GM04504 (cell line): ENCODE measurements around the gene NUPR2.
"Not testable (repeated sequence)": the region's sequence is repeated elsewhere in the genome, so short reads cannot be mapped to it uniquely, and the experiment has no call there.

Source experiments
- DNase-seq: peaks from one replicate; pipeline ENCODE4 v3.0.0-alpha.2; 2012; ENCODE audit warnings: low read depth

Gene NUPR2, protein sequence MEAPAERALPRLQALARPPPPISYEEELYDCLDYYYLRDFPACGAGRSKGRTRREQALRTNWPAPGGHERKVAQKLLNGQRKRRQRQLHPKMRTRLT

DNA sequence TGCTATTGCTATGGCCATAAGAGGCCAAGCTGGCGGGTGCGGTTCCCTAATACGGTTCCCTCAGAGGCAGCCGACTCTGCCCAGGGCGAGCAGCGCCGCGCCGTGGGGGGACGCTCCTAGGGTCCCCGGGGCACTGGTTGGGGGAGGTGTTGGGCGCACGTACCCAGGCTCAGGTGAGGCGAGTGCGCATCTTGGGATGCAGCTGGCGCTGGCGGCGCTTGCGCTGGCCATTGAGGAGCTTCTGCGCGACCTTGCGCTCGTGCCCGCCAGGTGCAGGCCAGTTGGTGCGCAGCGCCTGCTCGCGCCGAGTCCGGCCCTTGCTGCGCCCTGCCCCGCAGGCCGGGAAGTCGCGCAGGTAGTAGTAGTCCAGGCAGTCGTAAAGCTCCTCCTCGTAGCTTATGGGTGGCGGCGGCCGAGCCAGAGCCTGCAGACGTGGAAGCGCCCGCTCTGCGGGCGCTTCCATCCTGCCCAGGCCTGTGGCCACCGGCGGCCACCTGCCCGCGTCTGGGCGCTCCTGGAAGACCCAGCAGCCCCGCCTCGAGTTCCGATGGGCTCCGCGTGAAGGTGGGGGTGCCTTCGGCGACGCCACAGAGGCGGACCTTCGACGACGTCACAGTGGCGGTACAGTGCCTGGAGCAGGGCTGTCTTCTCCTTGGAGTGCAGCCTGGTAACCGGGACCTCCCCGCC lies at the start of gene NUPR2:
Gene NUPR2 (minus strand): TSS at position 566 of the 687 bp plus-strand sequence. CDS start 103 bp downstream, at position 463.
- no peak for DNase-seq

DNA sequence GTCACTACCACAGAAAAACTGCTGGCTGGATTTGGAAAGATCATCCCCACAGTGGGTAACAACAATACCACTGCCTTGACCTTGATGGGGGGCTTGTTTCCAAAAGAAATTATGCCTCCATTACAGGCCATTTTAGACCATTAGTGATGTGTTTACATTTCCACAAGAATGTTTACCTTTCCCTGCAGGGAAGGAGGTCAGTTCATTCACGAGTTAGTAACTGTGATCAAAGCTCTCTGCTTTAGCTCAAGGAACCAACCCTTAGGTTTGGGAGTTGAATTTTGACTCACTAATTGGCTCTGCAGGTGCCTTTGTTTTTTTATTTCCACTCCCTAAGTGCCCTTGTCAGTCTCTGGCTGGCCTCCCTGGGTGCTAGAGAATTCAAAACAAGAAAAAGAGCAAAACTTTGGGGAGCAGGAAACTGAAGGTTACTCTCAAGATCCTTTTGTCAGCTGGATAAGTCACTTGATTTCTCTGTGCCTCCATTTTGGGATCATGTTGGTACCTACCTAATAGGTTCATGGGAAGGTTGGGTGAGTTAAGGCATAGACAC lies 41.1 kb upstream of the NUPR2 start:
- no peak for DNase-seq

DNA sequence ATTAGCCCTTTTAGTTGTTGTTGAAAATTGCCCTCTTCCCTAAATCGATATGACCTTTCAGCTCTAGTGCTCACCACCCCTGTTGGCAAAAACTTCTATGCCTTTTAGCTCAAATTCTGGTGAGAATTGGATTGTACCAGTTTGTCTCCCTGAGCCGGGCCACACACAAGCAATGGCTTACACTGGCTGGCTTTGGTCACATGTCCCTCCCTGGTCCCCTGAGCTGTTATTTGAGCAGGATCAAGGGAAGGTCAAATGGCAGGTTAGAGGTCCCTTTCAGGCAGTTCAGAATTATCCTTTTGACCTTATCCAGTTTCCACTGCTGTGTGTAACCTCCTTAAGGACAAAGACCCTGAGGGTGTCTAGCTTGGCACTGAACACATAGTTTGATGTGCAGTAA lies 14.8 kb upstream of the NUPR2 start:
- DNase-seq = not testable (repeated sequence)

DNA sequence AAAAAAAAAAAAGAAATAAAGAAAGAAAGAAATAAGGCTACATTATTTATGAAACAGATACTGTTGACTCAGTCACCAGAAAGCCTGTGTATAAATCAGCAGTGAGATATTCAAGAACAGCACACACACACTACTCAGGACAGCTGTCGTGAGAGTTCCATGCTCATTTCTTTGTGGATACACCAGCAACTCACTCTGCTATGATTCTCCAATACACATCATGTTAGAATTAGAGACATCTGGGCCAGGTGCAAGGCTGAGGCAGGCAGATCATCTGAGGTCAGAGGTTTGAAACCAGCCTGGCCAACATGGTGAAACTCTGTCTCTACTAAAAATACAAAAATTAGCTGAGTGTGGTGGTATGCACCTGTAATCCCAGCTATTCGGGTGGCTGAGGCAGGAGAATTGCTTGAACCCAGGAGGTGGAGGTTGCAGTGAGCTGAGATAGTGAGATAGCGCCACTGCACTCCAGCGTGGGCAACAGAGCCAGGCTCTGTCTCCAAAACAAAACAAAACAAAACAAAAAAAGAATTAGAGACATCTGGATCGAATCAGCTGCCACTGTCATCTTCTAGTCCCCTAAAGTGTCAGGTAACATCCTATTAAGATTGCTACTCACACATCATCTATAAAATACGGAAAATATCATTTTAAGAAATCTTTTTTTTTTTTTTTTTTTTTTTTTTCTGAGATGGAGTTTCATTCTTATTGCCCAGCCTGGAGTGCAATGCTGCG lies 11.2 kb upstream of the NUPR2 start:
- DNase-seq = no peak

DNA sequence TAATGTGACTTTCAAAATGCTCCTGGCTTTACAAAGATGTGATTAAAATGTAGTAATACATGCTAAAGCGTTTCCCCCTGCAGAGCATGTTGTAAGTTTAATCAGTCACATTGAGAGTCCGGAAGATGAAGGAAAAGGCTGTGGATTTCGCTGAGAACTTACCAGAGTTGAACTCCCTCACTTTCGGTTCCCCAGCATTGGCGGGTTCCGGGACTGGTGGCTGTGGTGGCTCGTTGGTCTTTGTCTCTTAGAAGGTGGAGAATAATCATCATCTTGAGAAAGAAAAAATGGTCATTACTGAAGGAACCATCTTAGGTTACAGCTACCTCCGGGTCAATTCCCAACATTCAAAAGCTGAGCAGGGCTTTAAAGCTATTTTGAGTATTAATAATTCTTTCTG lies 9.6 kb upstream of the NUPR2 start:
- DNase-seq = no peak

DNA sequence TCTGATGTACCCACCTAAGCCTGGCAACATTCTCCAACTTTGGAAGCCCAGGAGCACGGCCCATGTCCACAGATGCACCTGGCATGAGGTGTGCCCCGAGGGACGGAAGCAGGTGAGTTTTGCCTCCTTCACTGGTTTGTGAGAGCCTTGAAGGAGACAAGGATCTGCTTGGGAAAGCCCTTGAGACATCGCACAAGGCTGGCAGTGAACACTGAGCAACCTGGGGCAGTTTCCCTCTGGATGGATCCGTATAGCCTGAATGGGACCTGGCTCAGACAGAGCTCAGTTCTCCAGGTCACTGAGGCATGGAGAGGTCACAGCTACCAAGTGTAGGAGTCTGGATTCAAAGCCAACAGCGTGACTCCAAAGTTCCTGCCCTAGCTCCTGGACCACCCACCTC lies 8.8 kb upstream of the NUPR2 start:
- no peak for DNase-seq

DNA sequence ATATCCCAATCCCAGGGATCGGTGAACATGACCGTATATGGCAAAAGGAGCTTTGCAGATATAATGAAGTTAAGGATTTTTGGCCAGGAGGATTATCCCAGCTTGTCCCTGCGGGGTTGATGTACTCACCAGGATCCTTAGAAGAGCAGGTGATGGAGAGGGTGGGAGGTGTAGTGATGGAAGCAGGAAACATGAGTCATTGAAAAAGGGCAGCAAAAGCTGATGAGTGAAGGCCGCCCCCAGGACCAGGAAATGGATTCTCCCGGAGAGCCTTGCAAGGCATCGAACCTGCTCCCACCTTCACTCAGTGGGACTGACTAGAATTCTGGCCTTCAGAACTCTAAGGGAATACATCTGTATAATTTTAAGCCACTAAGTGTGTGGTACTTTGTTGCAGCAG lies 5.2 kb upstream of the NUPR2 start:
- DNase-seq = no peak

DNA sequence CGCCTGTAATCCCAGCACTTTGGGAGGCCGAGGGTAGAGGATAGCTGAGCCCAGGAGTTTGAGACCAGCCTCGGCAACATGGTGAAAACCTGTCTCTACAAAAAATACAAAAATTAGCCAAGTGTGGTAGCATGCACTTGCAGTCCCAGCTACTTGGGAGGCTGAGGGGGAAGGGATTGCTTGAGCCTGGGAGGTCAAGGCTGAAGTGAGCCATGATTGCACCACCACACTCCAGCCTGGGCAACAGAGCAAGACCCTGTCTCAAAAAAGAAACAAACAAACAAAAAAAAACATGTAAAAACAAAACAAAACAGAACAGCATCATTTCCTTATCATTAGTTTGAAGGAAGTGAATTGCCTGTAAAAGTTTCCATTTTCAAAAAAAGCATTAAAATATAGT lies 4.0 kb downstream of the NUPR2 start:
- not testable (repeated sequence) for DNase-seq

DNA sequence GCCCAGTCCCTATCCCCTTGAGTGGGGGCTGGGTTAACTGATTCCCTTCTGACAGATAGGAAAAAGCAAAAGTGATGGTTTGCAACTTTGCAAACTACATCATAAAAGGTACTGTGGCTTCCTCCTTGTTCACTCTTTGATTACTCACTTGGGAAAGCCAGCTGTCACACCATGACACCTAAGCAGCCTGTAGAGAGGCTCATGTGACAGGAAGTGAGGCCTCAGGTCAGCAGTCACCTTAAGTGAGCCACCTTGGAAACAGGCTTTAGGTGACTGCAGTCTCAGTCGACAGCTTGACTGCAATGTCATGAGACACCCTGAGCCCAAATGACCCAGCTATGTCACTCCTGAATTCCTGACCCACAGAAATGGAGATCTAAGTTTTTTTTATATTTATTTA lies 5.6 kb downstream of the NUPR2 start:
- no peak for DNase-seq

DNA sequence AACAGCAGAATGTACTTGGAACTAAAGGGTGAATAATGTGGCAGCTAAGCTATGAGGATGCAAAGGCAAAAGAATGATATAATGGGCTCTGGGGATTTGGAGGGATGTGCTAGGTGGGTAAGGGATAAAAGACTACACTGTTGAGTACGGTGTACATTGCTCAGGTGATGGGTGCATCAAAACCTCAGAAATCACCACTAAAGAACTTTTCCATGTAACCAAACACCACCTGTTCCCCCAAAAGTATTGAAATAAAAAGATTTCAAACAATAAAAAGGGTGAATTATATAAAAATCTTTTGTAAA lies 8.3 kb downstream of the NUPR2 start:
- DNase-seq = no peak

DNA sequence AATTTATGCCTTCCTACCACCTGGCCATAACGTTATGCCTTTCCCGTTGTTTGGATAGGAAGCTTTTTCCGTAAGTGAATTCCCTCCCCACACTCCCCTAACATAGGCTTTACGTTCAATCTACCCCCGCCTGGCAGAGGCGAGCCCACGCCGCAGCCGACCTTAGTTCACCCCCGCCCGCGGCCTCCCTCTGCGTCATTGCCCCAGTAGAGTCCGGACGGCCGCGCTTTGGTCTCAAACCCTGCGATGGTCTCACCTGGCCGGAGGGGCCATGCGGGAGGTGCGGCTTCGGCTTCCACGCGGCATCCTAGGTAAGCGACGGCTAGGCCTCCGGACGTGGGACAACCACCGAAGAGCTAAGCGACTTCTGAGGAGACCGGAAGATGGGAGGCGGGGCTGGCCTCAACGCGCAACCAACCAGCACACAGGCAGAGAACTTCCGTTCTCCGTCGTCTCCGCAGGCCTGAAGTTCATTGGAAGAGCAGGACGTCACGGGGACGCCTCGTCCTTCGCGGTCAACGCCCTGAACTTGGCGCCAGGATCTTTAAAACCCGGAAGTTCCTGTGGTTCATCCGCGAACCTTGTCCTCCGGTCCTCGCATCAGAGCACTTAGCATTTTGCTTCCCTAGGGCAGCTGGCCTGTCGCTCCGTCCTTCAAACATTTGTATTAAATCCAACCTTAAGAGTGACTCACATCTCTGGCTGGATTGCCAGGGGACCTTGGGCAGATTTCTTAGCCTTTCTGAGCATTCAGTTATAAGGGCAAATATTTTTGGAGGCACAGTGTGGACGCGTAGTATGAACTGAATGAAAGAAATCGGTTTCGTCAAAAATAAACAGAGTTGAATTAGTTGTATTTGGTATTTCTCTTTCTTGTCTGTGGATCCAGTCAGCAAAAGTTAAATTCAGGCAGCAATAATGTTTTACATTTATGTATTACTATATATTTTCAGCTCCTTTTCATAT lies 9.8 kb downstream of the NUPR2 start, which contains the start of gene CHCHD2:
Gene CHCHD2 (minus strand): TSS at position 369 of the 966 bp plus-strand sequence. CDS start 63 bp downstream, at position 306.
- DNase-seq = peak; percentile 98

DNA sequence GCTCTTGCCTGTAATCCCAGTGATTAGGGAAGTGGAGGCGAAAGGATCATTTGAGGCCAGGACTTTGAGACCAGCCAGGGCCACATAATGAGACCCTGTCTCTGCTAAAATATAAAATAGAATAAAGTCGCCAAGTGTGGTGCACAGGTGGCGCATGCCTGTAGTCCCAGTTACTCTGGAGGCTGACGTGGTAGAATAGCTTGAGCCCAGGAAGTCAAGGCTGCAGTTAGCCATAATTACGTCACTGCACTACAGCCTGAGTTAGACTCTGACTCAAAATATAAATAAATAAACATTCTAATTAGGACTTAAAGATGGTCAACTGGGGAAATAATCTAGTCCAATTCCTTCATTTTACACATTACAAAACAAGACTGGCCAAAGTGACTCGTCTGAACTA lies 10.7 kb downstream of the NUPR2 start:
- DNase-seq = peak; percentile 48

DNA sequence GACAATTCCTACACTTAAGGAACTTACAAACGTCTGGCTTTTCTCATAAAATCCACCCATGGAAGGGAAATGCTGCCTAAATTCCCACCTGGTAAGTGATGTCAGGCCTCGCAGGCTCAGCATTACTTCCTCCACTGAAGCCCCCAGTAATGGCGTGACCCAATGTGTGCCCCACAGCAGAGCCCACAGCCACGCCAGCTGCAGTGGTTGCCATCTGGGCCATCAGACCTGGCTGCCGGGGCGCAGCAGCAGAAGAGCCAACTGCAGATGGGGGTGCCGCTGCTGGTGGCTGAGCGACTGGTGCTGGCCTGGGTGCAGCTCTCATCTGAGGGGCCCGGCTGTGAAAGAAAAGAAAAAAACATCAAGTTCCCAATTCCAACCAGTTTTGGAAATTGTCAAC lies 12.1 kb downstream of the NUPR2 start:
- DNase-seq = not testable (repeated sequence)

DNA sequence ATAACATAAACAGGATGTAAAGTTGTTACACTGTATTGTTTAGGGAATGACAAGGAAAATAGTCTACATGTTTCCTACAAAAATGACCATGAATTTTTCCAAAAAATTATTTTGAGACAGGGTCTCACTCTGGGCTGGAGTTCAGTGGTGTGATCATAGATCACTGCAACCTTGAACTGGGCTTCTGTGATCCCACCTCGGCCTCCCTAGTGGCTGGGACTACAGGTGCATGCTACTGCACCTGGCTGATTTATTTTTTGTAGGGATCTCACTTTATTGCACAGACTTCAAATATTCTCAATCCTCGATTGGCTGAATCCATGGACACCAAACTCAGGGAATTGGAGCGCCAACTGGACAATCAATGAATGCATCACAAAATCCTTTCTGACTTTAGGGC lies 16.6 kb downstream of the NUPR2 start:
- no peak for DNase-seq

DNA sequence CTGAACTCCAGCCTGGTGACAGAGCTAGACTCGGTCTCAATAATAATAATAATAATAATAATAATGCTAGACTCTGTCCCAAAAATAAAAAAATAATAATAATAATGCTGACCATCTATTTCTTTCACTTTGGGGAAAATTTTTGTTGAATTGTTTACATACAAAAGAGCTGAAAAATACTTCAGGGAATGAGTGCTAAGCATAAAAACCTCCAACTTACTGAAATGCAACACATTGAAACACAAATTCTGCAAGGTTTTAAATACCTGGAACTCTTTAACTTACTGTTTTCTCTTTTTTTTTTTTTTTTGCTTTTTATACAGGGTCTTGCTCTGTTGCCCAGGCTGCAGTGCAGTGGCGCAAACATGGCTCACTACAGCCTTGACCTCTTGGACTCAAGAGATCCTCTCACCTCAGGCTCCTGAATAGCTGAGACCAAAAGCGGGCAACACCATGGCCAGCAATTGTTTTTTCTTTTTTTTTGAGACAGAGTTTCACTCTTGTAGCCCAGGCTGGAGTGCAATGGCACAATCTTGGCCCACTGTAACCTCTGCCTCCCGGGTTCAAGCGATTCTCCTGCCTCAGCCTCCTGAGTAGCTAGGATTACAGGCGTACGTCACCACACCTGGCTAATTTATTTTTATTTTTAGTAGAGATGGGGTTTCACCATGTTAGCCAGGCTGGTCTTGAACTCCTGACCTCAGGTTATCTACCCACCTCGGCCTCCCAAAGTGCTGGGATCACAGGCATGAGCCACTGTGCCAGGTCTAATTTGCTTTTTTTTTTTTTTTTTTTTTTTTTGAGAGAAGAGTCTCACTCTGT lies 17.8 kb downstream of the NUPR2 start:
- not testable (repeated sequence) for DNase-seq

DNA sequence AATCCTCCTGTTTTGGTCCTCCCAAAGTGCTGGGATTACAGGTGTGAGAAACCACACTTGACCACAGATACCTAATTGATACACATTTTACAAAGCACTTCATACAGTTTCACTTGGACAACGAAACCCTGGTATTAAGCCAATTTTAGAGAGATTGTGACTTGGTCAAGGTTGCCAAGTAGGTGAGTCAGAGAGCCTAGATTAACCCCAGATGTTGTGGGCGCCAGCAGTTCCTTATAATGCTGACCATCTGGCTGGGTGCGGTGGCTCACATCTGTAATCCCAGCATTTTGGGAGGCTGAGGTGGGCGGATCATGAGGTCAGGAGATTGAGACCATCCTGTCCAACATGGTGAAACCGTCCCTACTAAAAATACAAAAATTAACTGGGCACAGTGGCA lies 18.5 kb downstream of the NUPR2 start:
- DNase-seq = peak; percentile 90

DNA sequence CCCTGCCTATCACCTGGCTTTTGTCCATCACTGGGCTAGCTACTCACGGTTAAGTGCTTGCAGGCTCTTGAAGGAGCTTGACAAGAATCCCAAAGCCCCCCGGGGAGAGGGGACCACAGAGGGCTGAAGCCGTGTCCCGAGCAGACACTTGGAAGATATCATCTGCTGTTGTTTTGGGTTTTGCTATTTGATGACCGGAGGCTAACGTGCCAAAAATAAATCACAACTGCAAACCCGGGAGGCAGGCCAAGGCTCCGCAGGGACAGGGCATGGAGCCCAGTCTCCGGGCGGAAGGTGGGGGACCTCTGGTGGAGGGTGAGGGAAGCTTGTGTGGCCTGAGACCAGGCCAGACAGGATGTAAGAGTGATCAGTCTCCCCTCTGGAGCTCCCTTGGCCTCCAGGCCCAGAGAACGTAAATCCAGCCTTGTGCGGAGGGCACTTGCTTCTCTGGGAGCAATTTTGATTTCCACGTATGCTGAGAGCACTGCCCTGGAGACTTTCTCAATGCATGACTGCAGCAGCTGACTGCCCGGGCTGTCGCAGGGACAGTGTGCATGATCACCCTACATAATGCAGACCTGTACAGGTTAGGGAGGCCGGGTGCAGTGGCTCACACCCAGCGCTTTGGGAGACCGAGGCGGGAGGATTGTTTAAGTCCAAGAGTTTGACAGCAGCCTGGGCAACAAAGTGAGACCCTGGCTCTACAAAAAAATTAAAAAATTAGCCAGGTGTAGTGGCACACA lies 23.3 kb downstream of the NUPR2 start, which contains the start of gene PHKG1:
Gene PHKG1 (minus strand): TSS at position 164 of the 743 bp plus-strand sequence. CDS start 4,011 bp downstream, outside the sequence.
- peak; percentile 88 for DNase-seq

DNA sequence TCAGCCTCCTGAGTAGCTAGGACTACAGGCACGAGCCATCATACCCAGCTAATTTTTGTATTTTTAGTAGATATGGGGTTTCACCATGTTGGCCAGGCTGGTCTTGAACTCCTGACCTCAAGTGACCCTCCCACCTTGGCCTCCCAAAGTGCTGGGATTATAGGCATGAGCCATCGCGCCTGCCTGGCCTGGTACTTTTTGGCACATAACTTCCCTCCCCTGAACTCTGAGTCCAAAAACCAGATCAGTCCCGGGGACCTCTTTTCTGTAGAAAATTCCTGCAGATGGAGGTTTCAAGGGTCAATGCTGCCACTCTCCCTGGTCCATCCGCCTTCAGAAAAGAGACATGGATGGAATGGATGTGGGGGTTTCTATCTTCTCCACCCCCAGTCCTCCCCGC lies 23.8 kb downstream of the NUPR2 start:
- not testable (repeated sequence) for DNase-seq

DNA sequence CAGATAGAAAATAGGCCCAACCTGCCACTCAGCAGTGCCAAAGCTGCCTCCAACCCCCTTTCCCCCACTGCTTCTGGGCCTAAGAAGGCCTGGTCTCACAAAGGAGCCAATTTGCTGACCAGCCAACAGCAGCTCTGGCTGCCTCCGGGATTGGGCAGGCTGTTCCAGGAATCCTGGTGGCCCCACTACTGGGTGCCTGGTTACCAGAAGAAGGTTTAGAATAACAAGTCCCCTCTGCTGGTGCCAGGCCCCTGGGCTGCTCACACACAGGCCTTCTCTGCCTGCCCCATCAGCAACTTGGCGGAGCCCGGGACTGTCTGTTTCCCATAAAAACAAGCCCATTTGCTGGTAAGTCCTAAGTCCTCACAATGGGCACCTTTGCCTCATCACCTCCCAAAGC lies 24.6 kb downstream of the NUPR2 start:
- no peak for DNase-seq

DNA sequence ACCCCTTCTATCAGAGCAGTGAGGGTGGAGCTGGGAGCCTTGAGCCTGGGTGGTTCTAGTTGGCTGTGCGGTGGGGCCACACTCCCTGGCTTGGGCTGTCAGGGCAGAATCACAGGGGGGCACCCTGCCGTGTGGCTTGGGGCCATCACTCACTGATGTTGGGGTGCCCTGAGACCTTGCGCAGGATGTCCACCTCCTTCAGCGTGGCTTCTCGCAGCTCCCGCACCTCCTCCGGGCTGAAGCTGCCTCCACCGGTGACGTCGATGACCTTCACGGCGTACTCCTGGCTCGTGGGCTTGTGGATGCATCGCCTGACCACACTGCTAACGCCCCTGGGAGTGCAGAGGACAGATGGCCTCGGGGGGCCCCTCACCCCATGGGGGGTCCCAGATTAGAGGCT lies 28.8 kb downstream of the NUPR2 start:
- DNase-seq = no peak
